OCI-LY3 (cell line): Measurements from ENCODE around the gene NAA10.

Experiments used
- CTCF ChIP-seq: fragments of 200-600, 300-600 bp; sonication (generic); IDR thresholded peaks from 2 replicates; pipeline ENCODE4 v1.5.1; 2014; ENCODE audit warnings: antibody characterized with exemption, low read length, low read depth
- EZH2phosphoT487 ChIP-seq: fragments of 200-600 bp; shearing (Covaris generic); IDR thresholded peaks from 2 replicates; pipeline ENCODE4 v1.6.1; 2018; ENCODE audit warnings: antibody characterized with exemption, mixed run types, low read depth

GRCh38 chrX:153881281-153881680 is 53.6 kb downstream of the NAA10 start:
- TF ChIP-seq CTCF (no peak), EZH2phosphoT487 (no peak)
